Testis (tissue), 3 donors: ENCODE results near the gene DAB2IP. TPM values are rescaled to one million over a fixed set of nuclear protein-coding genes. Genes with fewer than 3 reads are reported as not detected.

Experiments used
- DNase-seq: peaks from one replicate; pipeline ENCODE4 v3.0.0-alpha.2; 2019
- H3K27ac ChIP-seq, 2 donors: fragments of 200-600 bp; sonication (generic); one replicate each; pipeline ENCODE4 v1.5.1; 2019
- H3K27me3 ChIP-seq: fragments of 200-600 bp; sonication (generic); one replicate; pipeline ENCODE4 v1.5.1; 2019
- H3K36me3 ChIP-seq: fragments of 200-600 bp; sonication (generic); one replicate; pipeline ENCODE4 v1.5.1; 2017; ENCODE audit warnings: low read depth; ENCODE audit errors: missing control alignments
- H3K4me1 ChIP-seq: fragments of 200-600 bp; sonication (generic); one replicate; pipeline ENCODE4 v1.5.1; 2019
- H3K4me3 ChIP-seq, 2 donors: fragments of 200-600 bp; sonication (generic); one replicate each; pipeline ENCODE4 v1.5.1; 2017 to 2019
- H3K9me3 ChIP-seq: fragments of 200-600 bp; sonication (generic); one replicate; pipeline ENCODE4 v1.5.1; 2017
- CTCF ChIP-seq, 3 experiments: fragments of 450-650 bp in 2 of 3; fragments of 200-600 bp in 1 of 3; sonication (generic) in 1 of 3; IDR thresholded peaks; one replicate each; pipeline ENCODE4 v1.5.1; 2016 to 2019; ENCODE audit warnings: antibody characterized with exemption in 3 of 3, mild to moderate bottlenecking in 2 of 3, moderate library complexity in 1 of 3
- POLR2A ChIP-seq: fragments of 450-650 bp; IDR thresholded peaks from one replicate; pipeline ENCODE4 v1.6.1; 2017; ENCODE audit warnings: antibody characterized with exemption, mild to moderate bottlenecking, moderate library complexity
- WGBS, 2 donors: methylation state at CpG; one replicate each; pipeline ENCODE4 v1.1.5; 2018; 5-methylcytosine and 5-hydroxymethylcytosine counted together
- intact Hi-C: fragments of 100-400 bp; cut with DNase I; formaldehyde crosslinking; loops from one replicate; pipeline ENCODE4 v1.15.1; 2023; ENCODE audit warnings: low total_unique reads
- polyA plus RNA-seq: library from polyadenylated mRNA; stranded (reverse); fragments of 350-450 nt; fragmentation: Illumina TruSeq; extraction: RNeasy Lipid Tissue Mini Kit (QIAGEN cat#74804); gene quantifications from one replicate; pipeline ENCODE4 v1.2.3, GENCODE V29; 2014; ENCODE audit warnings: low read depth, low replicate concordance; ENCODE audit not compliant: insufficient read depth
- total RNA-seq, 2 donors: library from RNA; depleted of rRNA; stranded (reverse); fragments of >200 nt; gene quantifications; one replicate each; pipeline ENCODE4 v1.2.3, GENCODE V29; 2016

The DAB2IP gene
- total and polyA plus RNA-seq, 3 donors from 2014 or later, result 57.7 to 136 (median 102) TPM

DNA sequence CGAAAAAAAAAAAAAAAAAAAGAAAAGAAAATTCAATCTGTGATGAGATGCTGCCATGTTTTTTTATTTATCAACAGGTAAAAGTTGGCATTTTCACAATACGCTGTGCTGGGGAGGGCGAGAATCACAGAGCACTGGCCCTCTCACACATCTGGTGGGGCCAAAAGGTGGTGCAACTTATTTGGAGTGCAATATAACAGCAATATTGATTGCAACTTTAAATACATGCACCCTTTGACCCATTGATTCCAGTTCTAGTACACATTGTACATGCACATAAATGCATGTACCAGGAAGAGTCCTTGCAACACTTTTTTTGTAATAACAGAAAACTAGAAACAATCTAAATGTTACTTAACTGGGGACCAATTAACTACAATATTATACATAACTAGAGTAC, 159.1 kb downstream of the DAB2IP start:
- Histone ChIP-seq H3K4me1 (no peaks in the 10 kb centered on the region), H3K27ac (no peak overlapping the region), H3K27me3 (no peaks in the 10 kb centered on the region), H3K36me3 (no peaks in the 10 kb centered on the region), H3K9me3 (no peaks in the 10 kb centered on the region), H3K4me3 (no peak overlapping the region)
- intact Hi-C loops, result no loop called here
- TF ChIP-seq POLR2A (no peak), CTCF (IDR thresholded peaks at IDR 0.05) (no peak)
- 84 to 92% methylated on average over 3 of the region's 3 CpGs for WGBS, 2 donors
- DNase-seq, result no peak

- TF ChIP-seq CTCF (IDR thresholded peaks at IDR 0.05) (no peak), POLR2A (no peak)
- WGBS, 2 donors, result 70 to 87% methylated on average over 4 to 9 of the region's 9 CpGs
- H3K9me3 ChIP-seq, result no peaks in the 10 kb centered on the region
- no peak for DNase-seq
- intact Hi-C loops, result no loop called here
- no peak overlapping the region for H3K27ac ChIP-seq
- H3K36me3 ChIP-seq, result no peaks in the 10 kb centered on the region
- H3K4me3 ChIP-seq, result no peak overlapping the region
- H3K27me3 ChIP-seq, result no peaks in the 10 kb centered on the region
- H3K4me1 ChIP-seq, result no peaks in the 10 kb centered on the region
Measured at GRCh38 chr9:121811140-121811539, 159.7 kb downstream of the DAB2IP start.

GRCh38 chr9:121811751-121812150, 160.3 kb downstream of the DAB2IP start:
- H3K4me1 ChIP-seq, result no peaks in the 10 kb centered on the region
- TF ChIP-seq POLR2A, result no peak
- no peak for TF ChIP-seq CTCF (IDR thresholded peaks at IDR 0.05)
- H3K27me3 ChIP-seq, result no peaks in the 10 kb centered on the region
- H3K4me3 ChIP-seq, result no peak overlapping the region
- DNase-seq, result no peak
- no peak overlapping the region for H3K27ac ChIP-seq
- WGBS, 2 donors, result 95 to 98% methylated on average over 6 to 10 of the region's 10 CpGs
- no peaks in the 10 kb centered on the region for H3K9me3 ChIP-seq
- H3K36me3 ChIP-seq, result no peaks in the 10 kb centered on the region
- intact Hi-C loops, result no loop called here

DNA sequence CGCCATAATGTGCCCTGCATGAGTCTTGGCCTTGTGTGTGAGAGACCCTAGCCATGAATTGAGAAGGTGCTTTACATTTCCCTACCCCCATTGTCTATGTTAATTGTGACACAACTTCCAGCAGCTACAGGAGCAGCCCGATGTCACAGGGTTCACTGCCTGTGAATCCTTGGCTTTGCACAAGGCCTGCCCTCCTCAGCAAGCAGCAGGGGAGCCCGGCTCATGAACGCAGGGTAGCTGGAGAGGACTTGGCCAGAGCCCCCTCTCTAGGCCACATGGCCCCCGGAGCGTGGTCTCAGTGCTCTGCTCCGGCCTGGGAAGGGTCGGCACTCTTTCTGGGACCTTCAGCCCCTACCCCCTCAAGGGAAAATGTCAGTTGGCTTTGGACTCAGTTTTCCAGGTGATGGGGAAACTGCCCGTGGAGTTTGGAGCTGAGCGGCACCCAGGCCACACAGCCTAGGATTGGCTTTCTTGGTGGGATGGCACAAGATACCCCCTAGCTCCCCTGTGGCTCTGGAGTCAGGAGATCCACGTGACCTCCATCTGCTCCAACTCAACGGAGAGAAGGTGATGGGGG, 160.8 kb downstream of the DAB2IP start:
- 95 to 100% methylated on average over 4 to 12 of the region's 12 CpGs for WGBS, 2 donors
- no peaks in the 10 kb centered on the region for H3K4me1 ChIP-seq
- no peaks in the 10 kb centered on the region for H3K27me3 ChIP-seq
- H3K36me3 ChIP-seq, result no peaks in the 10 kb centered on the region
- no peaks in the 10 kb centered on the region for H3K9me3 ChIP-seq
- H3K4me3 ChIP-seq, result no peak overlapping the region
- intact Hi-C loops, result no loop called here
- TF ChIP-seq POLR2A (no peak), CTCF (IDR thresholded peaks at IDR 0.05) (no peak)
- no peak for DNase-seq
- H3K27ac ChIP-seq, result no peak overlapping the region

- H3K4me1 ChIP-seq, result no peaks in the 10 kb centered on the region
Measured at GRCh38 chr9:121813519-121814210, 162.2 kb downstream of the DAB2IP start.

More at GRCh38 chr9:121813519-121814210, 162.2 kb downstream of the DAB2IP start:
- Histone ChIP-seq H3K4me3 (no peak overlapping the region), H3K36me3 (no peaks in the 10 kb centered on the region), H3K9me3 (no peaks in the 10 kb centered on the region), H3K27me3 (no peaks in the 10 kb centered on the region), H3K27ac (no peak overlapping the region)
- intact Hi-C loops, result no loop called here
- no peak for TF ChIP-seq CTCF (IDR thresholded peaks at IDR 0.05)
- no peak for DNase-seq
- 86 to 95% methylated on average over 8 to 13 of the region's 13 CpGs for WGBS, 2 donors
